Measurements from ENCODE around the gene APOBEC3H.

The APOBEC3H gene

DNA sequence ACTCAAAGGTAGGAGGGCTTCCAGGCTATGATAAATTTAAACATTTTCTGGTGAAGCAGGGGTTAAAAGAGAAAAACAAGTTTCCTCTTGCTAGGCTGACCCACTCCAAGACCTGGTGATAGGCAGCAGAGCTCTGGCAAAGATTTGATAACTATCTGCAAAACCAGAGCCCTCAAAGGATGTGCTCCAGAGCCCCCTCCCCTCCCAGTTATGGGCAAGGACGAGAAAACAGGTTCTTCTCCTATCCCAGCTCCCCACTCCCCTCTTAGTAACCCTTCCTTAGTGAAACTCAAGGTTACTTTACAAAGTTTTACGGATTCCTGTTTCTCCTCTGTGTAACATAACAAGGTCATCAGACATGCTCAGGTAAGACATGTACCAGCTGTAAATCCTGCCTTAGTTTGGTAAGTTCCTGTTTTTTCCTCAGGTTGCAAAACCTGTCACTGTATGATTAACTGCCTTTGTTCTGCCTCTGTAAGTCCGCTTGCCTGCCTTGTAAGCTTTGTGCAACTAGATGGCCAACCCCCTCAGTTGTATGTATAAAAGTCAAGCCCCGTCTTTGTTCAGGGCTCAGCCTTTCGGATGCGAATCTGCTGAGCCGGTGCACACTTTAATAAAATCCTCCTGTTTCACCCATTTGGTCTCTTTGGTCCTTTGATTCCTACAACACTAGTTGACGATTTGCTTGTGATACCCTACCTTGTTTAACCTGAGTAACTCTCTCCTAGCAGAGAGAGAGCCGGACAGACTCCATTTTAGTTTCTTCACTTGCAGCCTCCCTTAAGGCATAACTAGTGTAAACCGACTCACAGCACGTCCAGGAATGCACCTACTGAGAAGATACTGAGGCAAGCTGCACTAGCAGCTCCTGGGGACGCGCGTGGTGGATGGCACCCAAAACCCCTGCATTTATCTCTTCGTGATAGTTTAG lies 13.9 kb downstream of the APOBEC3H start:
- DNase-seq (ENCODE audit: low read depth) = no peak

DNA sequence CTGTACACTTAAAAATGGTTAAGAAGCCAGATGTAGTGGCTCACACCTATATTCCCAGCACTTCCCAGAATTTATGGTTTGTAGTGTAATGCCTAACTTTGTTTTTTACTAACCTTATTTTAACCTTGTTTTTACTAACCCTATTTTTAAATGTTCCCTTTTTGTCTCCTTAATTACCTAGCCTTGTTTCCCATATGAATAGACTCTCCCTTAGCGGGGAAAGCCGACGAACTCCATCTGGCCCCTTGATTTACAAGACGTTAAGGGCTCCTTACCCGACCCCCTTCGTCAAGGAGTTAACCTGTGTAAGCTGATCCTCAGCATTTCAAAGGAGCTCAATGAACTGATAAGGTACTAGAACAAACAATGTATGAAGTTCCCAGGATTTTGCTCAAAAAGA lies 17.1 kb downstream of the APOBEC3H start:
- no peak for DNase-seq (ENCODE audit: low read depth)

DNA sequence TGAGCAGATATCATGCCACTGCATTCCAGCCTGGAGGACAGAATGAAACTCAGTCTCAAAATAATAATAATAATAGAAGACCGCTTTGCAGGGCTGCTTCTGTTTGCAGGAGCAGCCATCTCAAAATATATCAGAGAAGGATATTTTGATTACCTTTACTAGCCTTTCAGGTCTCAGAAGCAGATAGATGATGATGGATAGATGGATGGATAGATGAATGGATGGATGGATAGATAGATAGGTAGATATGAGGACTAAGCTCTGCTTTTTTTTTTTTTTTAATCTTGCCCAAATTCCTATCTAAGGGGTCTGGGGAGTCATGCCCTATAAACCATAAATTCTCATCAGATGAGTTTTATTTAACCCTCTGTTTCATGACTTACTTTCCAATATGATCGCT lies 18.5 kb downstream of the APOBEC3H start:
- no peak for DNase-seq (ENCODE audit: low read depth)

DNA sequence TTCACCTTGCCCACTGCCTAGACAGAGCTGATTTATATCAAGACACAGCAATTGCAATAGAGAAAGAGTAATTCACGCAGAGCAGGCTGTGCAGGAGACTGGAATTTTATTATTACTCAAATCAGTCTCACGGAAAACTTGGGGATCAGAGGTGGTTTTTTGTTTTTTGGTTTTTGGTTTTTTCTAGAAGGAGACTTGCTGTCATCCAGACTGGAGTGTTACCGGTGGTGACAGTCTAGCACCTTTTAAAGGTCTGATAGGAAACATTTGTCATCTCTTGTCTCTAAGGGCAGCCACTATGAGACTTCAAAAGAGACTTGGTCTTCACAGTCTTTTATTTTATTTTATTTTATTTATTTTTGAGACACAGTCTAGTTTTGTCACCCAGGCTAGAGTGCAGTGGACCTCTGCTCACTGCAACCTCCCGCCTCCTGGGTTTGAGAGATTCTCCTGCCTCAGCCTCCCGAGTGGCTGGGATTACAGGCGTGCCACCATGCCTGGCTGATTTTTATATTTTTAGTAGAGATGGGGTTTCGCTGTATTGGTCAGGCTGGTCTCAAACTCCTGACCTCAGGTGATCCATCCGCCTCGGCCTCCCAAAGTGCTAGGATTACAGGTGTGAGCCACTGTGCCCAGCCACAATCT lies 19.1 kb downstream of the APOBEC3H start:
- no peak for DNase-seq (ENCODE audit: low read depth)

DNA sequence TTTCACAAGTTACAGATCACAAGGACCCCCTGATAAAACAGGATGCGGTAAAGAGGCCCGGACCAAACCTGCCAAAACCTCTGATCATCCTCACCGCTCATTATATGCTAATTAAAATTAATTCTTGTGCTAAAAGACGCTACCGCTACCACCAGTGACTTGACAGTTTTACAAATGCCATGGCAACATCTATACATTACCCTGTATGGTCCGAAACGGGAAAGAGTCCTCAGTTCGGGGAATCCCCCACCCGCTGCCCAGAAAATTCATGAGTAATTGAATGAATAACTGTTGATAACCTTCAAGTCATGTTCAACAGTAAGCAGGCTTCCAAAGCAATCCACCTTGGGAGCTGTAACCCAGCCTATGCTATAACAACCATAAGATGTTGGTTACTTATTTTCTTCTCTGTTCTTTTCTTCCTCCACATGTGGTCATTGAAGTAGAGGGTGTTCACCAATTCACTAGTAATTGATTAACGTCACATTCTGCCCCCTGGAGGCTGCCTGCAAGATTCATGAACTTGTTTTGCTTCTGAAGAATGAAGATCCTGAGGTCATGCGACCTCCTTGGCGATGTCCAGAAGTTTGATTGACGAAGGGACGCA lies 20.6 kb downstream of the APOBEC3H start:
- DNase-seq (ENCODE audit: low read depth) = peak; percentile 44

DNA sequence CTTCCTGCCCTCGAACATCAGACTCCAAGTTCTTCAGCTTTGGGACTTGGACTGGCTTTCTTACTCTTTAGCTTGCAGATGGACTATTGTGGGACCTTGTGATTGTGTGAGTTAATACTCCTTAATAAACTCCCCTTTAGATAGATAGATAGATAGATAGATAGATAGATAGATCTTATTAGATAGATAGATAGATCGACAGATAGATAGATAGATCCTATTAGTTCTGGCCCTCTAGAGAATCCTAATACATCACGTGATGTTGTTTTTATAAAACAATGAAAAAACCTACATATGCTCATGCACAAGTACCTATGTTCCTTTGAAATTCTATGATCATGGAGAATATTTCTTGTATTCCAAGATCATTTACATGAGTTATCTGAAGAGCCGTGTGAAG lies 23.9 kb downstream of the APOBEC3H start:
- DNase-seq (ENCODE audit: low read depth) = no peak

DNA sequence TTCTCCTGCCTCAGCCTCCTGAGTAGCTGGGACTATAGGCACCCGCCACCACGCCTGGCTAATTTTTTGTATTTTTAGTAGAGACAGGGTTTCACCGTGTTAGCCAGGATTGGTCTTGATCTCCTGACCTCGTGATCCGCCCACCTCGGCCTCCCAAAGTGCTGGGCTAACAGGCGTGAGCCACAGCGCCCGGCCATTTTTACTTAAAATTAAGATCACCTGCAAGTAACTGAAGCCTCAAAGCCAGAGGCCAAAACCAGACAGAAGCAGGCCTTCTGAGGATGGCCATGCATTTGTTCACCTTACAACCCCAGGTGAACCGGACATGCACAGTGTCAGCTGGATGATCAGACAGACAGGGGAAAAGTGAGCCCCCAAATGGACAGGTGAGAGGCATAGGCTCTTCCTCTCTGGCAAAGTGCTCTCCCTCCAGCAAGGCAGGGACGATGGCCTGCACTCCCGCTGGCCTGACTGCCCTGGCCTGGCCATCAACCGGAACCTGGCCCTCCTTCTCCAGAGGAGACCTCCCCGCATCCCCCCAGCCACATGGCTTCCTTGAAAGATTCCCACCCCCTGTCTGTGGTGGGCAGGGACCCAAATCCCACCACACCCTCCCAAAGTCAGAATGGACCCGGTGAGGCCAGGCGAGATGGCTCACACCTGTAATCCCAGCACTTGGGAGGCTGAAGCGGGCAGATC lies 25.9 kb downstream of the APOBEC3H start:
- no peak for DNase-seq (ENCODE audit: low read depth)

DNA sequence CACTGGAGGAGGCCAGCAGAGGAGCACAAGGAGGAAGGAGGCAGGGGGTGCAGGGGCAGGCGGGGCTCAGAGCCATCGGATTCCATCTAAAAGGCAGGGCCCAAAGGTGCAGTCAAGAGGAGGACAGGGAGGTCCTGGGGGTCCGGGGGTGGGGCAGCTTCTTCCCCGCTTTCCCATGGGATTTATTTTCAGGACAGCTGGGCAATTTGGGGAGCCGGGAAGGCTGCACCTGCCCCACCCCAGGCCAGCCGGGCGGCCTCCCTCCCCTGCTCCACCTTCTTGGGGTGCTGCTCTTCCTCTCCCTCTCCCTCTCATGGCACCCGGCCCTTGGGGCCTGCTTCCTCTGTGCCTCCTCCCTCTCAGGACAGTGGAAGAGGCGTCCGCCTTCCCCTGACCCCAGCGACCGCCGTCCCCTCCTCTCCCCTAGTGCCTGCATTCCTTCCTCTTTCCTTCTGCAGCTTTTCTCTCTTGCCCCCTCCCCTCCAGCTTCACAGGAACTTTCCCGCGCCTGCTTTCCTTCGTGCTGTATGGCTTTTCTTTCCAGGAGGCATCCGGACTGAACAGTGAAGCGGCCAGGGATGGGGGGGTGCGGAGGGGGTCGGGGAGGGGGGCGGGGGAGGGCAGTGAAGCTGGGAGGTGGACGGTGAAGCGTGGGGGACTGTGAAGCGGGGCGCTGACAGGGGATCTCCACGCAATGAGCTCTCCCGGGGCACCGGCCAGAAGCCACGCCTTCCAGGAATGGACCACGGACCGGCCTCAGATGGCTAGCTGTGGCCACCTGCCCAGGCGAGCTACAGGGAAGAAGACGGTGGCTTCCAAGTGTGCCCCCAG lies 26.9 kb downstream of the APOBEC3H start:
- no peak for DNase-seq (ENCODE audit: low read depth)

DNA sequence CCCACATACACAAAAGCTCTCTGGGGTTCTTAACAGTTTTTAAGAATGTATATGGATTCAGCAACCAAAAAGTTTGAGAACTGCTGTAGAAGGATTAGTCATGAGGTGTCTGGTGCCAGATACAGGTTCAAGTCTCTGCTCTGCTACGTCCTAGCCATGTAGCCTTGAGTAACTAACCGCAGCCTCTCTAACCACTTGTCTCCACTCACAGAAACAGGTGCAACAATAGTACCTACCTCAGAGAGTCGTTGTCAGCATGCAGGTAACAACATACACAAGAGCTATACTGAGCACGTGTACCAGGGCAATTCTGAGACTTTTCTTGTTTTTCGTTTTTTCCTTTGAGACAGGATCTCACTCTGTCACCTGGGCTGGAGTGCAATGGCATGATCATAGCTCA lies 28.6 kb downstream of the APOBEC3H start:
- DNase-seq (ENCODE audit: low read depth) = no peak

DNA sequence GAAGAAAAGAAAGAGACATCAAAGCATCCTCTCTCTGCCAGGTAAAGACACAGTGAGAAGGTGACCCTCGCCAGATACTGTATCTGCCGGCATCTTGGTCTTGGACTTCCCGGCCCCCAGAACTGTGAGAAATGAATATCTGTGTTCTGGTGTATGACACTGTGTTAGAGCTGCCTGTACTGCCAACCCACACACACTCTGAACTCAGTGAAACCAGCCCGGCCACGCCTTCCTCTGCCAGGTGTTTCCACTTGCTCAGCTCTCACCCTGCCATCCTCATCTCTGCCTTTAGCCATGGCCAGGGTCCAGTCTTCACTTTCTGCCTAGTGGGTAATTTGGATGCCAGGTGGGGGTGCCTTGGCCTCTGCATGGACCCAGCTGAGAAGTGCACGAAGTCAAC lies 31.5 kb downstream of the APOBEC3H start:
- no peak for DNase-seq (ENCODE audit: low read depth)

DNA sequence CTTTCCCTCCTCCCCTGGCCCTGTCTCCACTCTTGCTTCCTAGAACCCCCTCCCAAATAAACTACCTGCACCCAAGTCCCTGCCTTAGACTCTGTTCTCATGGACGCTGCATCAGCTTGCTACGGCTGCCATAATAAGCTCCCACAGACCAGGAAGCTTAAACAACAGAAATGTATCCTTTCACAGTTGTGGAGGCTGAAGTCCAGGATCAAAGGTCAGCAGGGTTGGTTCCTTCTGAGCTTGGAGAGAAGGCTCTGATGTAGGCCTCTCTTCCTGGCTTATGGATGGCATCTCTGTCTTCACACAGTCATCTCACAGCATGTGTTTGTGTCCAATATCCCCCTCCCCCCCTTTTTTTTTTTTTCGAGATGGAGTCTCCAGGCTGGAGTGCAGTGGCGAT lies 32.0 kb downstream of the APOBEC3H start:
- no peak for DNase-seq (ENCODE audit: low read depth)

DNA sequence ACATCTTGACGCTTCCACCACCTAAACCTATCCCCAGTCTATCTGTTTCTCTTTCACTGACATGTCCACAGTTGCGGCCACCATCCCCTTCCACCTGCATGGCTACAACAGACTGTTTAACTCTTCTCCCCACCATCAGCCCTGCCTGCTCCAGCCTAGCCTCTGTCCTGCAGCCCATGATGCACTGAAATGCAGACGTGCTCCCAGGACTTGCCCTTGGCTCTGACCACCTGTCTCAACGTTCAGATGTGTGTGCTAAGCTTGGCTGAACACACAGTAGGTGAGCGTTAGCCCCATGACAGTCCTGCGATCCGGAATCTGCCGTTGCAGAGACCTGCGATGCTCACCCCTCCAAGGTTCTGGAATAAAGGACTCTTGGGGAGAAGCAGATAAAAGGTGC lies 32.7 kb downstream of the APOBEC3H start:
- DNase-seq (ENCODE audit: low read depth) = no peak

DNA sequence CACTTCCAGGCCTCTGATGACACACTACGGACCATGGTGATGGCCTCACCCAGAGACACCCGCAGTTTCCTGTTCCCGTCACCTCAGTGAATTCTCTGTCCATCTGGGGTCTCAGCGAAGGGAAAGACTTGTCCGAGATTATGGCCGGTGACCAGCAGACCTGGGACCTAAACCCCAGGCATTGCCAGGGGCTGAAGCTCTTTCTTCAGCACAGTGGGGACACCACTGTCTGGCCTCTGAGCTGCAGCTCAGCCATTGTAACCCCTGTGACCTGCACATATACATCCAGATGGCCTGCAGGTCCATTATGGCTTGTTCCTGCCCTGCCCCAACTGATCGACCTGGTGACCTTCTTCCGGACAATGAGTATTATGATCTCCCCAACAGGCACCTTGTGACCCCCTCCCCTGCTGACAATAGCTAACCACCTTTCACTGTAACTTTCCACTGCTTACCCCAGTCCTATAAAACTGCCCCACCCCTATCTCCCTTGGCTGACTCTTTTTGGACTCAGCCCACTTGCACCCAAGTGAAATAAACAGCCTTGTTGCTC lies 33.2 kb downstream of the APOBEC3H start:
- no peak for DNase-seq (ENCODE audit: low read depth)

DNA sequence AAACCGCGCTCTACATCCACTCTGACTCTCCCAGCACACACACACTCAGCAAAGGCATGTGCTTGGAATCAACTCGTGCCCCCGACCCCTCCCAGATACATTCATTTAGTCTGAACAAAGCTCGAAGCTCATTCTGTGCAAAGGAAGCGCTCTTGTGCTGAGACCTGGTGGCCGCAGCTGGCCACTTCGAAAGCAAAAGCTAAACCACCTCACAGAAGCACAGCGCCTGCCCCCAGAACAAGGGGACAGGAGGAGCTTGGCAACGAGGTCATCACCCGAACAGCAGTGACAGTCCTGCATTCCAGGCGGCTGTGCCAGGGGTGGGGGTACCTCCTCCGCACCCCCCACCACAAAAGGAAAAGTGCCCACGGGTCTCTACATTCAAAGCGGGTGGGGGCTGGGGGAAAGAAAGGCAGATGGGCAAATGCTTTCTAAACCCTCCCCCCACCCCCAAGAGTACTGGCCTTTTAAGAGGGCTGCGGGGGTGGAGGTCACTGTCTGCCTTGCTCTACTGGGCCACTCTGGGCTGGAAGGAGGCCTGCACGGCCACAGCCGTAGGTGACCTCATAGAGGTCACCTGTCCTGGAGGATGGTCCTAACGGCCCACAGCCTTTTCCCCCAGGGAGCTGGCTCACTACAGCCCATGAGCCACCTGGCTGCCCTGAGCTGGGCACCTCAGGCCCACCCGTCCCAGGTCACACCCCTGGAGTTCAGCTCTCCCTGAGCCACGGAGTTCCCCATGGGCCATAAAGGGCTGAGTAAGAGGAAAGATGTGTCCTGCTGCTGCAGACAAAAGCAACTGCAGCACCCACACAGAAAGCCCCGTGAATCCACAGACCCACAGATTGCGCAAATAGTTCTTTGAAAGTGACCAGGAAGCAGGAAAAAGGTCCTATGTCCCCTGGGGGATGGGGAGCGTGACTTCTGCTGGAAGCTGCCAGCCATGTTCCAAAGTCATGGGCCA lies 34.1 kb downstream of the APOBEC3H start:
- no peak for DNase-seq (ENCODE audit: low read depth)

DNA sequence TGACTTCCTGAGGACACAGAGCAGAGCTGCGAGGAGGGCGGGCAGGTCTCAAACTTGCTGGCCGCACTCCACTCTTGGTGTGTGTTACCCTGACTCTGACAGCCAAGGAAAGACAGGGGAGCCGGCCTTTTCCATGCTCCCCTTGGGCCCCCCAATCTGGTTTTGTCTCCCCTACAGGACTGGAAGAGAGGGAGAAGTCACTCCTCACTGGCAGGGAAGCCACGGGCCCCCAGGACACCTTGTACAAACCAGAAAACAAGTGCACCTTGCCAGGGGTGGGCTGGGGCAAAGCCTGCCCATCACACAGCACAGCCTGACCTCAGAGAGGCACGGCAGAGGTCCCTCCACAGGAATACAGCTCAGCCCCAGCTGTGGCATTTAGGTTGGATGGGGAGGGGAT lies 35.2 kb downstream of the APOBEC3H start:
- no peak for DNase-seq (ENCODE audit: low read depth)

DNA sequence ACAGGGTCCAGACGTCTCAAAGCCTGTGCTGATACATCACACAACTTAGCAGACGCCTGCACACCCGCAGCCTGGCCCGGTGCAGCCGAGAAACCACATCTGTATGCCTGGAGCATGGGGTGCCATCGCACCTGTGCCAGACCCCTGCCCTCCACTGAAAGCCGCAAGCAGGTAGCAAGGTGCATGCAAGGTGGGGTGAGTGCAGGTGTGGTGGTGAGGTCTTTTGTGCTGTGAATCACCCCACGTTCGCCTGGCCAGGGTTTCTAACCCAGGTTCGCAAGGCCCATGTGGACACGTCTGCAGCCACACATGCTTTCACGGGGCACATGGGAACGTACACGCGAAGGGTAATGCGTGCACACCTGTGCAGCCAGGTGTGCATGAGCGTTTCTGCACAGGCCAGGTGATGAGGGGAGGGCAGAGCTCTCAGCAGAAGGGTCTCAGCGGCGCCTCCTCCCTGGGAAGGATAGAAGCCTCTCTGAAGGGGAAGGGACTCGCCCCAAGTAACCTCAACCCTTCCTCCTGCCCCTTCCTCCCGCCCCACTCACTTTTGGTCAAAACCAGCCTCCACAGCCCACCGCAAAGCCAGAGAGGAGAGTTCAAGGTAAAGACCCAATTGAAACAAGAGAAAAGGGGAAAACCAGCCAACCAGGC lies 36.0 kb downstream of the APOBEC3H start:
- no peak for DNase-seq (ENCODE audit: low read depth)

DNA sequence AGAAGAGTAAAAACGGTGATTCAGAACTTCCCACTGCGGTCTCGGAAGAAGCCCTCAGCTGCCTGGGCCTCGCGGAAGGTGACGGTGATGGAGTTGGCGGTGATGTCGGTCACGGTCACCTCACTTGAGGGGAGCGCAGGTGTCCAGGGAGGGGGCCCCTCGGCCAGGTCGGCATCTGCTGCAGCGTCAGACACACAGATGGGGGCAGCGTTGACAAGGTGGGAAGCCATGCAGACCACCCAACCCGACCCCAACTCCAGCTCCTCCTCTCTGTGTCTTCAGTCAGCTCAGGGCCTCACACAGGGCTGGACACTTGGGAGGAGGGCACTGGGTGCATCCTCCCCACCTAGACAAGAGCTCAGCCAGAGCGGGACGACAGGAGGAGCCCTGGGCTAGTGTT lies 36.8 kb downstream of the APOBEC3H start:
- no peak for DNase-seq (ENCODE audit: low read depth)

DNA sequence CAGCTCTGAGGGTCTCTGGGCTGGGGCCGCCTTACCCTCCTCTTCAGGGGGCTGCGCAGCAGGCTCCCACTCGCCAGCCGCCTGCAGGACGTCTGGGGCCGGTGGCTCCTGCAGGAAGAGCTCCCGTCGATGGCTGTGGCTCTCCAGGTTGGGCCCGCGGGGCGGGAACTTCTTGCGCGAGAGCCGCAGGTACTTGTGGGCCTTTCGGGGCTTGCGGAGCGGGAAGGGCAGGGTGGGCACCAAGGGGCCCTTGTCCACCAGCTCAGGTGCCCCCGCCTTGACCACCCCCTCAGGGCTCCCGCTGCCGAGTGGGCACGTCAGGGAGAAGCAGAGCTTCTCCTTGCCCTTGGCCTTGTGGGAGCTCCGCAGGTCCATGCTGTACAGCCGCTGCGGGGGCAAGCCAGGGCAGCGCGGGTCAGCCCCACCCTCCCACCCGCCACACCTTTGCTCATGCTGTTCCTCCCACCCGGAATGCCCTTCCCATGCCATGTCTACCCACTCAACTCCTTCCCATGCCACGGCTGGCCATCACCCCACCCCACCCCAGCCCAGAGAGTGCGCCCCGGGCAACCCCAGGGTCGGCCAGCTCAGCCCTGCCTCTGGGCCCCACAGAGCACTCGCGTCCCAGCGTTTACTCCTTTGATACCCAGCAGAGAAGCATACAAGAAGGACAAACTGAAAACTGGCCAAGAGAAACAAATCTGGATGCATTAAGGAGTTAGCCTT lies 37.5 kb downstream of the APOBEC3H start:
- DNase-seq (ENCODE audit: low read depth) = no peak

All from activated T-helper 1 cell treated with Interleukin-2 at 50 U/mL for 16 hours (primary cell).